ENCODE data around the gene GOLGA6A. TPM values are rescaled to one million over a fixed set of nuclear protein-coding genes. Genes with fewer than 3 reads are reported as not detected.

Gene GOLGA6A
- total RNA-seq, 1 experiment from 2014 or later: not detected

DNA sequence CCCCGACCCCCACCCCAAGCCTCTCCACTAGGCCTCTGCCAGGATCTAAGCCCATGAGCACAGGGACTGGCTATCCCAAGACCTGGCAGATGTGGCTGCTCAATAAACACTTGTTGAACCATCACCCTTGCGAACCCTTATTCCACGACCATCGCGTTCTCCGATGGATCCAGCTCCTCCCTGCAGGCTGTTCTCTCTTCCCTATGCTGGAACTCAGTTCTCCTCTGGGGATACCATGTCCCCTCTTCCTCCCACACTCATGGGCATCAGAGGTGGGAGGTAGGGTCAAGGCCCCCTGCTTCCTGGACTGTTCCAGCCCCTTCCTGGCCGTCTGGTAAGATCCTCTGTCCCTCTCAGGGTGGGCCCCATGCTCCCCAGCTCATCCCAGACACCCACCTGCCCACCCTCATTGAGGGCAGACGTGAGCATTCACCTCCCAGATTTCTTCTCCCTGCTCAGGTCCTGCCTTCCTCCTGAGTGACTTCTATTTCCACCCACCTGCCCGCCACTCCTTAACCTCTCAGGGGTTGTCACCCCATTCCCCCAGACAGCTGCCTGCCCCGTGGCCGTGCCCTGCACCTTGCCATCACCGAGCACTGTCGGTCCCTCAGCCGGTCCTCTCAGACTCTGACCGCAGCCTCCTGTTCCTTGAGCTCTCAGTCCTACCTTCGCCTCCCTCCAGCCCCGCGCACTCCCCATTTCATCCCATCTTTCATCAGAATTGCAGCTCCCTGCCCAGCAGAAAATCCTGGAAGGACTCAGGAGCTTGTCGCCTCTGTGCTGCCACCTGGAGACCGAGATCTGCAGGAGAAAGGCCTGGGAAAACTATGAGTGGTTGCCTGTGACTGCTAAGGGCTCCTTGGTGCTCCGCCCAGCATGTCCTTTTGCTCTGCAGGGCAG lies 45.8 kb downstream of the GOLGA6A start:
- DNase-seq (ENCODE audit: low read depth): peak; percentile 49

DNA sequence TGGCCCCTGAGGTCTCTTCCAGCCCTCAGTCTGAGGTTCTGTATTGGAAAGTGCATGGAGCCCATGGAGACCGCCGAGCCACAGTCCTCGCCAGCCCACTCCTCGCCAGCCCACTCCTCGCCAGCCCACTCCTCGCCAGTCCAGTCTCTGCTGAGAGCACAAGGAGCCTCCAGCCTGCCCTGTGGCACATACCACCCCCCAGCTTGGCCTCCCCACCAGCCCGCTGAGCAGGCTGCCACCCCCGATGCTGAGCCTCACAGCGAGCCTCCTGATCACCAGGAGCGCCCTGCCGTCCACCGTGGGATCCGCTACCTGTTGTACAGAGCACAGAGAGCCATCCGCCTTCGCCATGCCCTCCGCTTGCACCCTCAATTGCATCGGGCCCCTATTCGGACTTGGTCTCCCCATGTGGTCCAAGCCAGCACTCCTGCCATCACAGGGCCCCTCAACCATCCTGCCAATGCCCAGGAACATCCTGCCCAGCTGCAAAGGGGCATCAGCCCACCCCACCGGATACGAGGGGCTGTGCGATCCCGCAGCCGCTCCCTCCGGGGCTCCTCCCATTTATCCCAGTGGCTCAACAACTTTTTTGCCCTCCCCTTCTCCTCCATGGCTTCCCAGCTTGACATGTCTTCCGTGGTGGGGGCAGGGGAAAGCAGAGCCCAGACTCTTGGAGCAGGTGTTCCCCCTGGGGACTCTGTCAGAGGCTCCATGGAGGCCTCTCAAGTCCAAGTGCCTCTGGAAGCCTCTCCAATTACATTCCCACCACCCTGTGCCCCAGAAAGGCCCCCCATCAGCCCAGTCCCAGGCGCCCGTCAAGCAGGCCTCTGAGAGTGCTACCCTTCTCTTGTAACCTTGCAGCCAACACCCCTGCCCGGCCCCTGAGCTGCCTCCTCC lies 47.0 kb downstream of the GOLGA6A start:
- DNase-seq (ENCODE audit: low read depth): no peak

GRCh38 chr15:74034206-74034755 lies 48.1 kb downstream of the GOLGA6A start:
- DNase-seq (ENCODE audit: low read depth): no peak

DNA sequence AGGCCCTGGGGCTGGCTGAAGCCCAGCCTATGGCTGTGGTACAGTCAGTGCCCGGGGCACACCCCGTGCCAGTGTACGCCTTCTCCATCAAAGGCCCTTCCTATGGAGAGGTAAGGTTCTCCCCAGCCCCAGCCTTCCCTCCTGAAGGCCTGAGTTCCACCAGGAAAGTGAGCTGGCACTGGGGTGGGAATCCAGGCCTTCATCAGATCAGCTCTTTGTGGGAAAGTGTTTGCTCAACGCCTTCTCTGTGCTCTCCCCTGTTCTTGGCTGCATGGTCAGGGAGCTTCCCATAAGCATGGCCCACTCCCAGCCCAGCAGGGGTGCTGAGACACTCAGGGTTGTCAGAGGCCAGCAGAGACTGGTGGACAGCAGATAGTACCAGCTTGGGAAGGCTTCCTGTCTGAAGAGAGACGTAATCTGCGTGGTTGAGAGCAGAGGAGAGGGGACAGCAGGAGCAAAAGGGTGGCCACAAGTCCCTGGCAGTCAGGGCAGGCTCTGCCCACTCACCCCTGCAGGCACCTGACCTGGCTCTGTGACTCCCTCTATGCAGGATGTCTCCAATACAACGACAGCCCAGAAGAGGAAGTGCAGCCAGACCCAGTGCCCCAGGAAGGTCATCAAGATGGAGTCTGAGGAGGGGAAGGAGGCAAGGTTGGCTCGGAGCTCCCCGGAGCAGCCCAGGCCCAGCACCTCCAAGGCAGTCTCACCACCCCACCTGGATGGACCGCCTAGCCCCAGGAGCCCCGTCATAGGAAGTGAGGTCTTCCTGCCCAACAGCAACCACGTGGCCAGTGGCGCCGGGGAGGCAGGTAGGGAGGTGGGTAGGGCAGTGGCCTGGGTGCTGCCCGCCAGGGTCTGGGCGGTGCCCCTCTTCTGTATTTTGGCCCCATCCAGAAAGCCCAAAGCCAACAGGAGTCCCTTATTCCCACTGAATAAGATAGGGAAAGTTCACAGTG lies 49.5 kb downstream of the GOLGA6A start:
- DNase-seq (ENCODE audit: low read depth): no peak

GRCh38 chr15:74032046-74032445 lies 50.3 kb downstream of the GOLGA6A start:
- no peak for DNase-seq (ENCODE audit: low read depth)

- no peak for DNase-seq (ENCODE audit: low read depth)
Observed at GRCh38 chr15:74028646-74029045, 53.7 kb downstream of the GOLGA6A start.

DNA sequence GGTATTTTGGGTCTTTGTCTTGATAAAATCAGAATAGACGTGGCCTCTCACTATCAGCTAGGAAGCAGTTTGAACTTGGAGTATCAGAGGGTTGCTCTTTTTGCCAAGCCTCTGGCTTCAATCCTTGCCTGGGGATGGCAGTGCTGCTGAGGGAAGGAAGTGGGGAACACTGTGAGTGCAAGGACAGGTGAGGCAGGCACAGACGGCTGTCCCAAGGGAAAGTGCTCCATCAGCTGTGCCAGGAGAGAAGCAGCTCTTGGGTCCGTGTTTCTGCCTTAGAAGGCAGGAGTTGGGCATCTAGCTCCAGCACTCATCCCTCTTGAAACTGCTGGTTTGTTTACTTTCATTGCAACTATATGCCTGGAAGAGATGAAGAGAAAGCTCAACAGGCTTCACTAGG lies 54.7 kb downstream of the GOLGA6A start:
- no peak for DNase-seq (ENCODE audit: low read depth)

GRCh38 chr15:74025436-74025835 lies 56.9 kb downstream of the GOLGA6A start:
- no peak for DNase-seq (ENCODE audit: low read depth)

GRCh38 chr15:74024687-74025086 lies 57.7 kb downstream of the GOLGA6A start:
- DNase-seq (ENCODE audit: low read depth): no peak

GRCh38 chr15:74022706-74023470 lies 59.5 kb downstream of the GOLGA6A start:
- no peak for DNase-seq (ENCODE audit: low read depth)

Other genes starting within 250 kb of the GOLGA6A start
- gene TBC1D21, start 209.0 kb downstream of the GOLGA6A start, total RNA-seq (2014; rRNA removed; shearing (Covaris generic)): not detected in 2 replicates
- gene LOXL1, start 156.1 kb downstream of the GOLGA6A start, total RNA-seq (2014; rRNA removed; shearing (Covaris generic)): 120 and 189 TPM in 2 replicates
- gene STOML1, start 90.3 kb downstream of the GOLGA6A start, total RNA-seq (2014; rRNA removed; shearing (Covaris generic)): 12.5 and 19.9 TPM in 2 replicates
- 24.5 and 74.6 TPM in 2 replicates for gene PML, start 87.8 kb downstream of the GOLGA6A start, total RNA-seq (2014; rRNA removed; shearing (Covaris generic))
- gene ISLR2, start 48.0 kb upstream of the GOLGA6A start, total RNA-seq (2014; rRNA removed; shearing (Covaris generic)): 0.17 TPM in 1 of 2 replicates, not detected in the other
- not detected in 2 replicates for gene ISLR, start 91.2 kb upstream of the GOLGA6A start, total RNA-seq (2014; rRNA removed; shearing (Covaris generic))
- gene STRA6, start 120.2 kb upstream of the GOLGA6A start, total RNA-seq (2014; rRNA removed; shearing (Covaris generic)): 1.5 and 3.5 TPM in 2 replicates
- gene CCDC33, start 153.8 kb upstream of the GOLGA6A start, total RNA-seq (2014; rRNA removed; shearing (Covaris generic)): 0.22 TPM in 1 of 2 replicates, not detected in the other